Astrocyte of the spinal cord (primary cell): ENCODE data around the gene FSCN2.
A peak's percentile ranks its signal among the peaks of the same experiment; 100 is the strongest.

Experiments
- DNase-seq: peaks from one replicate; pipeline ENCODE4 v3.0.0; 2011; ENCODE audit warnings: low read depth, low spot score
- H3K4me3 ChIP-seq: 2 replicates; pipeline ENCODE4 v1.5.1; 2011; ENCODE audit warnings: low read depth, mild to moderate bottlenecking, low read length, moderate library complexity
- CTCF ChIP-seq: IDR thresholded peaks from 2 replicates; pipeline ENCODE4 v1.5.1; 2012; ENCODE audit warnings: low read depth, mild to moderate bottlenecking, low read length, inconsistent platforms
- in situ Hi-C: cut with HindIII; loops from 2 replicates; pipeline ENCODE4 v1.10.0; 2017; ENCODE audit warnings: low sequenced_read_pairs

FSCN2 gene

GRCh38 chr17:81513753-81514488 is 14.3 kb upstream of the FSCN2 start:
- peak overlapping the region; percentile 46 for H3K4me3 ChIP-seq
- in situ Hi-C loops: loop anchor here (10.0 kb wide), 1 partner anchor 109 kb away; no protein-coding TSS in a partner anchor
- no peak for DNase-seq
- peak; percentile 12 for TF ChIP-seq CTCF

- DNase-seq: no peak
- in situ Hi-C loops: loop anchor here (10.0 kb wide), 1 partner anchor 110 kb away; no protein-coding TSS in a partner anchor
- TF ChIP-seq CTCF: no peak
- H3K4me3 ChIP-seq: peak overlapping the region; percentile 46
These were observed 13.8 kb upstream of the FSCN2 start for GRCh38 chr17:81514489-81514738.

- H3K4me3 ChIP-seq: peak overlapping the region; percentile 72
- TF ChIP-seq CTCF: no peak
- peak; percentile 92 for DNase-seq
- in situ Hi-C loops: loop anchor here (10.0 kb wide), 1 partner anchor 110 kb away; no protein-coding TSS in a partner anchor
These were observed 13.2 kb upstream of the FSCN2 start for GRCh38 chr17:81514739-81515529.

- H3K4me3 ChIP-seq: peak overlapping the region; percentile 72
- no peak for DNase-seq
- in situ Hi-C loops: loop anchor here (10.0 kb wide), 1 partner anchor 111 kb away; no protein-coding TSS in a partner anchor
- no peak for TF ChIP-seq CTCF
These were observed 12.6 kb upstream of the FSCN2 start for GRCh38 chr17:81515530-81516041.

- DNase-seq: no peak
- no peak for TF ChIP-seq CTCF
- peak overlapping the region; percentile 72 for H3K4me3 ChIP-seq
- in situ Hi-C loops: loop anchor here (10.0 kb wide), 1 partner anchor 112 kb away; no protein-coding TSS in a partner anchor
These were observed 11.7 kb upstream of the FSCN2 start for GRCh38 chr17:81516439-81516838.

- no peak for DNase-seq
- H3K4me3 ChIP-seq: peak overlapping the region; percentile 72
- TF ChIP-seq CTCF: no peak
- in situ Hi-C loops: loop anchor here (10.0 kb wide), 1 partner anchor 112 kb away; no protein-coding TSS in a partner anchor
These were observed 11.2 kb upstream of the FSCN2 start for GRCh38 chr17:81517009-81517338.
